SK-N-SH (cell line): ENCODE data around the gene LRSAM1. TPM values are rescaled to one million over a fixed set of nuclear protein-coding genes. Genes with fewer than 3 reads are reported as not detected.
A peak's percentile ranks its signal among the peaks of the same experiment; 100 is the strongest.

Experiments used
- CTCF ChIA-PET: fragments of 300-600, 350-600 bp; formaldehyde crosslinking; extraction: SDS; loops from one replicate; lab custom pipeline; 2021; lab: Yijun Ruan, JAX
- POLR2A ChIA-PET: fragments of 350-600 bp; sonication (Branson Sonifier 250); formaldehyde crosslinking; extraction: SDS; loops from one replicate; lab custom pipeline; 2020; ENCODE audit warnings: antibody characterized with exemption, inconsistent platforms; lab: Yijun Ruan, JAX
- DNase-seq: peaks from one replicate; pipeline ENCODE4 v3.0.0; 2012
- H2AFZ ChIP-seq: fragments of 200-600 bp; sonication (generic); 2 replicates; pipeline ENCODE4 v1.8.1; 2016; ENCODE audit warnings: antibody characterized with exemption, mild to moderate bottlenecking, low read depth
- H3F3A ChIP-seq: fragments of 200-600 bp; sonication (generic); replicated peaks from 2 replicates; pipeline ENCODE3; 2016; ENCODE audit warnings: antibody characterized with exemption, mild to moderate bottlenecking; ENCODE audit not compliant: insufficient read depth
- H3K27ac ChIP-seq, 2 experiments: fragments of 200-500 bp in 1 of 2; fragments of 200-600 bp in 1 of 2; sonication (Bioruptor generic) in 1 of 2; sonication (generic), shearing (Covaris generic) in 1 of 2; 2 replicates each; pipeline versions ENCODE4 v1.5.1 to v1.6.1; 2014 to 2016; ENCODE audit warnings: low read depth in 2 of 2, inconsistent platforms in 1 of 2, low read length in 1 of 2, mild to moderate bottlenecking in 1 of 2, mixed read lengths in 1 of 2
- H3K27me3 ChIP-seq: fragments of 200-600 bp; sonication (generic), shearing (Covaris generic); 2 replicates; pipeline ENCODE4 v1.6.1; 2016; ENCODE audit warnings: mixed run types; ENCODE audit not compliant: insufficient read depth
- H3K36me3 ChIP-seq, 2 experiments: fragments of 200-500 bp in 1 of 2; fragments of 200-600 bp in 1 of 2; sonication (Bioruptor generic) in 1 of 2; sonication (generic) in 1 of 2; replicated peaks in 1 of 2; 2 replicates each; pipeline versions ENCODE3 to v1.5.1; 2014 to 2016; ENCODE audit warnings: low read length in 1 of 2, mild to moderate bottlenecking in 1 of 2; ENCODE audit not compliant: insufficient read depth in 2 of 2, control insufficient read depth in 1 of 2
- H3K4me1 ChIP-seq, 2 experiments: fragments of 200-500 bp in 1 of 2; fragments of 200-600 bp in 1 of 2; sonication (Bioruptor generic) in 1 of 2; sonication (generic), shearing (Covaris generic) in 1 of 2; 2 replicates each; pipeline versions ENCODE4 v1.5.1 to v1.6.1; 2014 to 2016; ENCODE audit warnings: low read depth in 1 of 2, low read length in 1 of 2, mixed run types in 1 of 2; ENCODE audit not compliant: insufficient read depth in 2 of 2, control insufficient read depth in 1 of 2
- H3K4me2 ChIP-seq: fragments of 200-600 bp; sonication (generic), shearing (Covaris generic); 2 replicates; pipeline ENCODE4 v1.6.1; 2017; ENCODE audit warnings: mixed run types
- H3K4me3 ChIP-seq, 2 experiments: fragments of 200-500 bp in 1 of 2; fragments of 200-600 bp in 1 of 2; sonication (Bioruptor generic) in 1 of 2; sonication (generic), shearing (Covaris generic) in 1 of 2; 2 replicates each; pipeline versions ENCODE4 v1.5.1 to v1.8.1; 2014 to 2016; ENCODE audit warnings: low read depth in 2 of 2, inconsistent platforms in 1 of 2, low read length in 1 of 2, mild to moderate bottlenecking in 1 of 2, mixed read lengths in 1 of 2, moderate library complexity in 1 of 2
- H3K79me2 ChIP-seq: fragments of 200-600 bp; sonication (generic); 2 replicates; pipeline ENCODE4 v1.8.1; 2017; ENCODE audit warnings: mild to moderate bottlenecking; ENCODE audit not compliant: insufficient read depth
- H3K9ac ChIP-seq: fragments of 200-600 bp; sonication (generic); 2 replicates; pipeline ENCODE4 v1.6.1; 2017; ENCODE audit warnings: mixed run types
- H3K9me2 ChIP-seq: fragments of 200-600 bp; sonication (generic); 2 replicates; pipeline ENCODE4 v1.6.1; 2017; ENCODE audit warnings: mixed run types
- H3K9me3 ChIP-seq: fragments of 200-600 bp; sonication (generic); 2 replicates; pipeline ENCODE4 v1.6.1; 2017; ENCODE audit warnings: mixed run types, mild to moderate bottlenecking, moderate library complexity
- H4K20me1 ChIP-seq: fragments of 200-600 bp; sonication (generic); 2 replicates; pipeline ENCODE4 v1.6.1; 2017; ENCODE audit warnings: mild to moderate bottlenecking, mixed run types; ENCODE audit not compliant: insufficient read depth
- CTCF ChIP-seq: fragments of 200-600 bp; sonication (generic); IDR thresholded peaks from 2 replicates; pipeline ENCODE4 v1.6.1; 2017; ENCODE audit warnings: antibody characterized with exemption, mild to moderate bottlenecking, moderate library complexity
- FOSL2 ChIP-seq: IDR thresholded peaks from 2 replicates; pipeline ENCODE4 v1.4.0; 2012; ENCODE audit warnings: low read depth, mild to moderate bottlenecking, moderate library complexity, borderline replicate concordance
- FOXM1 ChIP-seq: IDR thresholded peaks from 2 replicates; pipeline ENCODE4 v1.4.0; 2012; ENCODE audit warnings: low read depth, mild to moderate bottlenecking
- GABPA ChIP-seq: IDR thresholded peaks from 2 replicates; pipeline ENCODE4 v1.4.0; 2012; ENCODE audit warnings: low read depth, mild to moderate bottlenecking
- JUND ChIP-seq: IDR thresholded peaks from 2 replicates; pipeline ENCODE4 v1.4.0; 2012
- MXI1 ChIP-seq: IDR thresholded peaks from 2 replicates; pipeline ENCODE4 v1.6.1; 2012; ENCODE audit warnings: mild to moderate bottlenecking, low read depth, low read length, improper control_type of control experiment
- NFIC ChIP-seq: IDR thresholded peaks from 2 replicates; pipeline ENCODE4 v1.4.0; 2012; ENCODE audit warnings: borderline replicate concordance
- PBX3 ChIP-seq: IDR thresholded peaks from 2 replicates; pipeline ENCODE4; 2012
- RCOR1 ChIP-seq: fragments of 150-350 bp; IDR thresholded peaks from 2 replicates; pipeline ENCODE4 v1.6.1; 2017; ENCODE audit warnings: antibody characterized with exemption, low read length
- REST ChIP-seq: IDR thresholded peaks from 2 replicates; pipeline ENCODE4 v1.6.1; 2012; ENCODE audit warnings: mild to moderate bottlenecking, low read depth, low read length, moderate library complexity
- TAF1 ChIP-seq: IDR thresholded peaks from 2 replicates; pipeline ENCODE4 v1.6.1; 2012; ENCODE audit warnings: low read depth, mild to moderate bottlenecking, low read length, moderate library complexity, borderline replicate concordance
- TEAD4 ChIP-seq: IDR thresholded peaks from 2 replicates; pipeline ENCODE4 v1.4.0; 2012; ENCODE audit warnings: mild to moderate bottlenecking, borderline replicate concordance; ENCODE audit not compliant: insufficient read depth
- USF2 ChIP-seq: fragments of 150-350 bp; IDR thresholded peaks from 2 replicates; pipeline ENCODE4 v1.6.1; 2017; ENCODE audit warnings: antibody characterized with exemption, low read length, low read depth, borderline replicate concordance
- ZBTB33 ChIP-seq: IDR thresholded peaks from 2 replicates; pipeline ENCODE4 v1.4.0; 2012; ENCODE audit warnings: low read depth, borderline replicate concordance
- WGBS: methylation state at CpG from one replicate; pipeline ENCODE4 v1.1.6; 2017; ENCODE audit warnings: low lambda C conversion rate; 5-methylcytosine and 5-hydroxymethylcytosine counted together
- polyA plus RNA-seq, 3 experiments: library from polyadenylated mRNA; depleted of rRNA; stranded (reverse); fragments of >200 nt; gene quantifications; 2 replicates each; pipeline ENCODE4 v1.2.3, GENCODE V29; 2012

Gene LRSAM1
- polyA plus RNA-seq, 1 of the 3 experiments (the other 2 are of a cell fraction), result 8.0 TPM

- POLR2A ChIA-PET, result no interaction called here
- H3K4me2 ChIP-seq, result peak overlapping the region; percentile 33
- DNase-seq, result no peak
- no peaks in the 10 kb centered on the region for H3K9me3 ChIP-seq
- TF ChIP-seq PBX3, result peak; percentile 8; the same call in 1 of the 2 replicates
- no peak for TF ChIP-seq TEAD4
- peaks cover 100% of the 10 kb centered on the region for H3K79me2 ChIP-seq
- no peak overlapping the region for H3K9ac ChIP-seq
- no peaks in the 10 kb centered on the region for H3K27me3 ChIP-seq
- peaks cover 12 to 39% of the 10 kb centered on the region in 2 experiments; a peak in 3 of 4 replicates for H3K4me1 ChIP-seq
- CTCF ChIA-PET, result interaction anchor here (1.1 kb wide), 1 partner anchor 10 kb away, joined by 3 read pairs; no protein-coding TSS in a partner anchor
- peaks cover 0 to 17% of the 10 kb centered on the region in 2 experiments for H3K36me3 ChIP-seq
- no peak overlapping the region for H3K27ac ChIP-seq
- H4K20me1 ChIP-seq, result peaks cover 93% of the 10 kb centered on the region
- peaks cover 5% of the 10 kb centered on the region for H3F3A ChIP-seq
- 83% methylated on average over 1 of the region's 1 CpG for WGBS
- H3K4me3 ChIP-seq, result no peak overlapping the region
- no peaks in the 10 kb centered on the region for H3K9me2 ChIP-seq
- H2AFZ ChIP-seq, result no peak overlapping the region
Observed at GRCh38 chr9:127550282-127550681, 99.0 kb downstream of the LRSAM1 start.

GRCh38 chr9:127550751-127551150, 99.4 kb downstream of the LRSAM1 start:
- CTCF ChIA-PET, result interaction anchor here (1.1 kb wide), 1 partner anchor 11 kb away, joined by 3 read pairs; no protein-coding TSS in a partner anchor
- peaks cover 89% of the 10 kb centered on the region for H4K20me1 ChIP-seq

More at GRCh38 chr9:127550751-127551150, 99.4 kb downstream of the LRSAM1 start:
- Histone ChIP-seq H3K79me2 (peaks cover 100% of the 10 kb centered on the region), H3K4me3 (no peak overlapping the region), H3K36me3 (peaks cover 0 to 19% of the 10 kb centered on the region in 2 experiments), H3K9ac (no peak overlapping the region), H3K9me3 (no peaks in the 10 kb centered on the region), H3K4me2 (peak overlapping the region; percentile 33), H3K9me2 (no peaks in the 10 kb centered on the region), H3K27ac (no peak overlapping the region)
- WGBS, result 91% methylated on average over 11 of the region's 14 CpGs
- TF ChIP-seq GABPA (no peak), JUND (no peak), MXI1 (no peak), FOXM1 (no peak), CTCF (no peak), PBX3 (no peak), REST (no peak), NFIC (no peak), USF2 (no peak), FOSL2 (no peak), ZBTB33 (no peak), RCOR1 (no peak), TAF1 (no peak)
- TF ChIP-seq, all 33 proteins: peak for 0
- no peaks in the 10 kb centered on the region for H3K27me3 ChIP-seq
- H3F3A ChIP-seq, result peaks cover 6% of the 10 kb centered on the region
- H2AFZ ChIP-seq, result no peak overlapping the region
- POLR2A ChIA-PET, result interaction anchor here (0.5 kb wide), 1 partner anchor 242 kb away, joined by 4 read pairs; no protein-coding TSS in a partner anchor
- H3K4me1 ChIP-seq, result peaks cover 12 to 39% of the 10 kb centered on the region in 2 experiments; a peak in 3 of 4 replicates
- no peak for DNase-seq
